Esophagus muscularis mucosa (tissue), 3 donors: ENCODE data around the gene TRIP11.

Experiments used
- POLR2A ChIP-seq: fragments of 450-650 bp; IDR thresholded peaks from one replicate; pipeline ENCODE4 v1.6.1; 2017; ENCODE audit warnings: antibody characterized with exemption, moderate library complexity, mild to moderate bottlenecking, low read depth
- TF ChIP-seq, protein P1 (sequence below), 3 experiments: fragments of 200-600 bp in 2 of 3; fragments of 450-650 bp in 1 of 3; sonication (generic) in 2 of 3; IDR thresholded peaks; one replicate each; pipeline ENCODE4 v1.5.1; 2017 to 2019; ENCODE audit warnings: antibody characterized with exemption in 3 of 3, mild to moderate bottlenecking in 2 of 3, moderate library complexity in 1 of 3

DNA sequence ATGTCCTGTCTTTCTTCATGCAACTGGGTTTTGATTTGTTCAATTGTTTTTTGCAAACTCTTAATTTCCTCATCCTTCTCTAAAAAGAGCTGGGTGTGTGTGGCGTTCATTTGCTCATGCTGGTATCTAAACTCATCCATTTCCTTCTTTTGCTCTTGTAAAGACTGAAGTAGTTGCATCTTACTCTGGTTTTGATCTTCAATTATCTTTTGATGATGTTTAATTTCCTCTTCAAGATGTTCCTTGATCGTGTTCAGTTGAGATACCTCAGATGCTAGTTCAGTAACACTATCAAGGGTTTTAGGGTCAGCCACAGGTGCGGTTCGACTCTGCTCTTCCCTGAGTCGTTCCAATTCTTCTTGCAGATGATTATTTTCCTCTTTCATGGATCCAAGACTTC, 34.8 kb downstream of the TRIP11 start:
- TF ChIP-seq, protein P1, sequence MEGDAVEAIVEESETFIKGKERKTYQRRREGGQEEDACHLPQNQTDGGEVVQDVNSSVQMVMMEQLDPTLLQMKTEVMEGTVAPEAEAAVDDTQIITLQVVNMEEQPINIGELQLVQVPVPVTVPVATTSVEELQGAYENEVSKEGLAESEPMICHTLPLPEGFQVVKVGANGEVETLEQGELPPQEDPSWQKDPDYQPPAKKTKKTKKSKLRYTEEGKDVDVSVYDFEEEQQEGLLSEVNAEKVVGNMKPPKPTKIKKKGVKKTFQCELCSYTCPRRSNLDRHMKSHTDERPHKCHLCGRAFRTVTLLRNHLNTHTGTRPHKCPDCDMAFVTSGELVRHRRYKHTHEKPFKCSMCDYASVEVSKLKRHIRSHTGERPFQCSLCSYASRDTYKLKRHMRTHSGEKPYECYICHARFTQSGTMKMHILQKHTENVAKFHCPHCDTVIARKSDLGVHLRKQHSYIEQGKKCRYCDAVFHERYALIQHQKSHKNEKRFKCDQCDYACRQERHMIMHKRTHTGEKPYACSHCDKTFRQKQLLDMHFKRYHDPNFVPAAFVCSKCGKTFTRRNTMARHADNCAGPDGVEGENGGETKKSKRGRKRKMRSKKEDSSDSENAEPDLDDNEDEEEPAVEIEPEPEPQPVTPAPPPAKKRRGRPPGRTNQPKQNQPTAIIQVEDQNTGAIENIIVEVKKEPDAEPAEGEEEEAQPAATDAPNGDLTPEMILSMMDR (IDR thresholded peaks at IDR 0.05): no peak
- no peak for TF ChIP-seq POLR2A
